NCI-H82 treated with DMSO at 0.1 percent for 48 hours (cell line): ENCODE results near the gene DISP1.

Experiments used
- DNase-seq: peaks from one replicate; lab custom pipeline; 2025; ENCODE audit not compliant: unreplicated experiment; lab: John Stamatoyannopoulos, UW

Gene DISP1

GRCh38 chr1:222861062-222861461 lies 46.2 kb downstream of the DISP1 start:
- no peak for DNase-seq
